Right forelimb (tissue), 1 donor: Measurements from ENCODE around the gene ASCC3.
"Not testable (repeated sequence)": the region's sequence is repeated elsewhere in the genome, so short reads cannot be mapped to it uniquely, and the experiment has no call there.

Source experiments
- DNase-seq: peaks from one replicate; pipeline ENCODE4 v3.0.0-alpha.2; 2018

The ASCC3 gene

DNA sequence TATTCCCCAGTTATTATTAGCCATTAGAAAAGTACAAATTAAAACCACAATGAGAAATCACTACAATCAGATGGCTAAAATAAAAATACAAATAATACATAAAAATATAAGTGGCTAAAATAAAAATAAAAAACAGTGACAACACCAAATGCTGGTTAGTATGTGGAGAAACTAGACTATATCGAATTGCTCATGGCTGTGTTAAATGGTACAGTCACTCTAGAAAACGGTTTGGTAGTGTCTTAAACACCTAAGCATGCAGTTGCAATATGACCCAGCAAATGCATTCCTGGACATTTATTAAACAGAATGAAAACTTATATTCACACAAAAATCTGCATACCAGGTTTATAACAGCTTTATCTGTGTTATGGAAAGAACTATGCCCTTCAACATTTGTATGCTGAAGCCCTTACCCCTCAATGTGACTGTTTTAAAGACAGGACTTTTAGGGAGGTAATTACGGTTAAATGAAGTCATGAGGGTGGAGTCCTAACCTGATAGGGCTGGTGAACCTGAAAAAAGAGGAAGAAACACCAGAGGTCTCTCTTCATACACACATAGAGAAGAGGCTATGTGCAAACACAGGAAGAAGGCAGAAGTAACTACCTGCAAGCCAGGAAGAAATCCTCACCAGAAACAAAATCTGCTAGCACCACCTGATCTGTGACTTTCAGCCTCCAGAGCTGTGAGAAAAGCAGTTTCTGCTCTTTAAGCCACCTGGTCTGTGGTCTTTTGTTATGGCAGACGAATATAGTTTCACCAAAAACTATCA is 84.9 kb downstream of the ASCC3 start:
- no peak for DNase-seq

- DNase-seq = no peak
Observed at GRCh38 chr6:100790084-100790483, 91.0 kb downstream of the ASCC3 start.

DNA sequence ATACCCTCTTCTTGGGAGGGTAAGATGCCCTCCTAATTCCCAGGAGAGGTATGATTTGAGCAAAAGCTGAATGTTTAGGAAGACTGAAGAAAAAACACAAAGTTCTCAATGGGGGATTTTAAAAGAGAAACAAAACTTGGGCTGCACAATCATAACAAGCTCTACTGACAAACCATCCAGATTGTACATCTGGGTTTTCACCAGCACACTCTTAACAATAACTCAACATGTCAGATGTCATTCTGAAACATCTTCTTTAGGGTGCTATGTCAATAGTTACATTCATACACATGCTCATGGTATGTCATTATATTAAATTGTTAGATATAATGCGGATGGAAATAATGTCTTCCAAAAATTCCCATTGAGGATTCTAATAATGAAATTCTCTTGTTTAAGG is 95.1 kb downstream of the ASCC3 start:
- DNase-seq = no peak

GRCh38 chr6:100780648-100781047 is 100.5 kb downstream of the ASCC3 start:
- DNase-seq = no peak

GRCh38 chr6:100775667-100776066 is 105.5 kb downstream of the ASCC3 start:
- no peak for DNase-seq

GRCh38 chr6:100774681-100775080 is 106.4 kb downstream of the ASCC3 start:
- DNase-seq = no peak

DNA sequence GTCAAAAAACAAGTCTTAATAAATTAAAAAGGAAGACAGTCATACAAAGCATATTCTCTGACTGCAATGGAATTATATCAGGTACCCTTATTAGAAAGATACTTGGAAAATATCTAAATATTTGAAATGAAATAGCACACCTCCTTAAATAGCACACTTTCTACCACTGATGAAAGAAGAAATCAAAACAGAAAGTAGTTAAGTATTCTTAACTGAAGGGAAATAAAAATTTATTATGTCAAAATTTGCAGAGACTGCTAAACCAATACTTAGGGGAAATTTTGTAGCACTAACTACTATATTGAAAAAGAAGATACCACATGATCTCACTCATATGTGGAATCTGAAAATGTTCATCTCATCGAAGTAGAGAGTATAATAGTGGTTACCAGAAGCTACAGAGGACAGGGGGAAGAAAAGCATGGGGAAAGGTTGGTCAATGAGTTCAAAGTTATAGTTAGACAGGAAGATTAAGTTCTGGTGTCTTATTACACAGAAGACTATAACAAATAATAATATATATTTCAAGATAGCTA is 112.2 kb downstream of the ASCC3 start:
- DNase-seq = no peak

DNA sequence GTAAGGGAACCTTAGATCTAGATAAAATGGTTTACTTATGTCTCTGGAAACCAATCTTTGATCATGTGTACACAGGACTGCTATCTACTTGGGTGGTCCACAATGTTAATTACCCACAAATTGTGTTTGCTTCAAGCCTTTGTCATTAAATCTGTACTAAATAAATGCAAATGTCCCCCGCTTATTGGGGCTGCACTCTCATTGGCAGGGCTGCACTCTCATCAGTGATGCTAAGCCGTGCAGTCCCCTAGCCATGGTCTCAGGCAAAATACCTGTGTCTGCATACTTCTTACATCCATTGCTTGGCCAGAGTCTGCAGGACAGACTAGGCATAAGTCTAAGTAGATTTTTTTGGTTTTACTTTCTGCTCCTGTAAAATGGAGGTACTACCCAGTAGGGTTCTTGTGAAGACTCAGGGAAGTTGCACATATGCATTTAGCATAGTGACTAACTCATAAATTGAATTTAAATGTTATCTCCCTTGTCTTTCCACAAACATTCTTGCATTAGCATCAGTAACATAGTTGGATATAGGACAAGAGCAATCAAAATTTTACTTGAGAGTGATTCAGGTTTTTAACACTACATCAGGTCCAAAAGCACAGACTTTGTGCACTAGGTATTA is 117.4 kb downstream of the ASCC3 start:
- no peak for DNase-seq

GRCh38 chr6:100761841-100762240 is 119.3 kb downstream of the ASCC3 start:
- DNase-seq = no peak

DNA sequence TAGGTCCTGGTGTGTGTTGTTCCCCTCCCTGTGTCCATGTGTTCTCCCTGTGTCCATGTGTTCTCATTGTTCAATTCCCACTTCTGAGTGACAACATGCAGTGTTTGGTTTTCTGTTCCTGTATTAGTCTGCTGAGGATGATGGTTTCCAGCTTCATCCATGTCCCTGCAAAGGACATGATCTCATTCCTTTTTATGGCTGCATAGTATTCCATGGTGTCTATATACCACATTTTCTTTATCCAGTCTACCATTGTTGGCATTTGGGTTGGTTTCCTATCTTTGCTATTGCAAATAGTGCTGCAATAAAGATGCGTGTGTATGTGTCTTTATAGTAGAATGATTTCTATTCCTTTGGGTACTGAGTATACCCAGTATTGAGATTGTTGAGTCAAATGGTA is 122.7 kb downstream of the ASCC3 start:
- not testable (repeated sequence) for DNase-seq

- no peak for DNase-seq
Observed at GRCh38 chr6:100753421-100753820, 127.7 kb downstream of the ASCC3 start.

DNA sequence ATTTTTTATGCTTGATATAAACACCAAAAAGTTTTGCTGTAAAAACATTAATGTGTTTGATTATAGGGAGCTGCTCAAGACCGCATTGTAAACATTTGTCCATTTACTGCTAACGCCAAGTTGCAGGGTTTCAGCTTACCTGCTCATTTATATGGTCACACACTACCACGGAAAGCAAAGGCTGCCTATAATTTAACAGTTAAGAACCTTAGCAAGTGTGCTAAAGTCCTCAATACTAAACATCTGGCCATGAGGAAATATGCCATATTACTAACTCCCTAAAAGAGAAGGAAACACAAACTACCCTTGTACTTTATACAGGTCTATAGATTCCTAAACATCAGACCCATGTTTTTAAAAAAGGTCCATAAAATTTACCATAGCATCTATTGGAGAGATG is 129.5 kb downstream of the ASCC3 start:
- DNase-seq = no peak

DNA sequence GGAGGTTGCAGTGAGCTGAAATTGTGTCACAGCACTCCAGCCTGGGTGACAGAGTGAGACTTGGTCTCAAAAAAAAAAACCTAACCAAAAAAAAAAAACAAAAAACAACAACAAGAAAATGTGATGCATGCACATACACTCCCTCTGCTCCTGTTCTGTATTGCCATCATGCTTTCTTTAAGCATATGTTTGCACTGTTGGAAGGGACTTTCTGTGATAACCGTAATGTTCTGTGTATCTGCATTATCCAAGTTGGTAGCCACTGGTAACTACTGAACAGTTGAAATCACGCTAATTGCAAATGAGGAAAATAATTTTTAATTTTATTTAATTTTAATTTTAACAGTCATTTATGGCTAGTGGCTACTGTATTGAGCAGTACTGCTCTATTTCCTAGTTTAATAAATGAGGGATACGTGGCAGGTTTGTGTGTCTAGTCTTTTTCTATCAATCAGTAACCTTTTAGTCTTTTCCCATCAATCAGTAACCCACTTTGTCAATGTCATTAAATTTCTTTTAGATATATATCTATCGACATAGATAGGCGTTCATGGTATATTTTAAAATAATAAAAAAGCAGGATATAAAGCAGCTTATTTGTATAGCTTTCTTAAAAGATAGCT is 135.6 kb downstream of the ASCC3 start:
- DNase-seq = no peak

- DNase-seq = no peak
Observed at GRCh38 chr6:100740439-100740838, 140.7 kb downstream of the ASCC3 start.

- not testable (repeated sequence) for DNase-seq
Observed at GRCh38 chr6:100737720-100738119, 143.4 kb downstream of the ASCC3 start.

DNA sequence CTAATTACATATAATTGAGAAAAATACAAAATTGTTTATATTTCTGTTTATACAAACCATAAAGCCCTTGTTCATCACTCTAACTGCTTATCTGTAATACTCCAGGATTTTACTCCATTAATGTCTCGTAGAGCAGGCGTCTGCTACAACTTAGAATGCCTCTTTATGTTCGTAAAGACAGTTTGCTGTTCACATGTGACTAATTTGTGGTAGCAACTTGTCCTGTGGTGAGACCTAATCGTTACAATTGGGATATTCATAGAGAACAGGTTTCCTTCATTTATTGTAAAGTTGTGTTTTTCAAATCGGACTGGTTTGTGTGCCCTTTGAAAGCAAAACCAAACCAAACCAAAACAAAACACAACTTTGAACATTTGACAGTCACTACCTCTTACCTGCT is 149.7 kb downstream of the ASCC3 start:
- DNase-seq = no peak

DNA sequence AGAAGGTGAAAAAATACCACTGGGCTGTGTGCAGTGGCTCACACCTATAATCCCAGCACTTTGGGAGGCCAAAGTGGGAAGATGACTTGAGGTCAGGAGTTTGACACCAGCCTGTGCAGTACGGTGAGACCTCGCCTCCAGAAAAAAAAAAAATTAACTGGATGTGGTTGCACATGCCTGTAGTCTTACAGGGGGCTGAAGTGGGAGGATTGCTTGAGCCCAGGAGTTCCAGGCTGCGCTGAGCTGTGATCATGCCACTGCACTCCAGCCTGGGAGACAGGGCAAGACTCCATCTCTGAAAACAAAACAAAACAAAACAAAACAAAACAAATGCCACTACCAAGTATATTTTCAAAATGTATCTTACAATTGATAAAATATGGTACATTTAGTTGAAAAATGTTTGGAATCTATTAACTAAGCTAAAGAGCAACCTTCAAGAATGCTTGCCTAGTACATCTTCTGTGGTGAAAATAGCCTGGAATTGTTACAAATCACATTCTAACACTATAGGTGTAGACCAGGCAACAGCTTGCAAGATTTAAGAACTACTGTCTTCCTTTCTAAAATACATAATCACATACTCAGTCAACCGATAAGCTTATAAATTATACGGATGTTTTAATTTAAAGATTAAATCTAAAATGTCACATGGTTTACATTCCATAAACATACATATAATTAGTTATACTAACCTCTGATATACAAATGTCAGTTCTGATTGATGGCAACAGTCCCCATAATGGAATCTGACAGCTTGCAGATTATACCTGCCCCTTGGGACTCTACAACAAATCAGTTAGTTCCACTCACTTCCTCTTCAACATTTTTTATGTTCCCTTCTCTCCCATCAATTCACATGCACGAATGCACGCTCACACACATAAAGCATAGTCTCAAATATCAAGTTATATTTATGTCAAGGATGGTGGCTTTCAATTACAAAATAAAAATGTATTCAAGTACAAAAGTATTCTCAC is 150.8 kb downstream of the ASCC3 start:
- DNase-seq = no peak

- DNase-seq = no peak
Observed at GRCh38 chr6:100726666-100727065, 154.5 kb downstream of the ASCC3 start.

DNA sequence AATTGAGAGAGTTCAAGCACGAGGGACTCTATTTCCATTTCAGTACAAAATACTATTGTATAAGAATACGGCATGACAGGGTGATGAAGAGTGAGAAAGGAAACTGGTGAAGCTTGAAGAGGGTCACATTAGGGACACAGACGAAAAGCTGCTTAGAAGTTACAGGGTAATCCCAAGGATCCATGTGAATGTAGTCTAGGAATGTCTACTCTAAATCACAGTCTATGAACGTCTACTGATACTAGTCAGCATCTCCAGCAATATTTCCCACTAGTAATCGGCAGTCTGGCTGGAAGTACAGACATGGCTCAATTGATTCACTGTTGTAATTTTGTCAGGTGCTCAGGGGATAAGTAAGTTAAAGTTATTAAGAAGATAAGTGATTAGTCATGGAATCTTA is 156.4 kb downstream of the ASCC3 start:
- no peak for DNase-seq

DNA sequence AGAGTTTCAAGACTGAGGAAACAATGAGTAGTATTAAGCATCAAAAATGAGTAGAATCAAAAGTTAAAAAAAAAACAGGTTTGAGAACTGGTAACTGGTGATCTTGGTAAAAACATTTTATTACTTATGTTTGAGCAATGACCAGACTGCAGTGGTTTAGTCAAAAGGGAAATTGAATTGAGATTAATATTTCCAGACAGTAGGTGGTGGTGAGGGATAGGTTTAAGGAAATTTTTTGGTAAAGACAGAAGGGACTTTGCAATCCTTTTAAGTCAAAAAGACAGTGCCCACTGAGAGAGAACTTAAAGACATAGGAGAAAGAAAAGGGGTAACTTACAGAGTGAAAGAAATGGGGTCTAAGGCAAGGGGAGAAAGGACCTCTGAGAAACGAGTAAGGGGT is 156.9 kb downstream of the ASCC3 start:
- no peak for DNase-seq

- no peak for DNase-seq
Observed at GRCh38 chr6:100721256-100721655, 159.9 kb downstream of the ASCC3 start.

DNA sequence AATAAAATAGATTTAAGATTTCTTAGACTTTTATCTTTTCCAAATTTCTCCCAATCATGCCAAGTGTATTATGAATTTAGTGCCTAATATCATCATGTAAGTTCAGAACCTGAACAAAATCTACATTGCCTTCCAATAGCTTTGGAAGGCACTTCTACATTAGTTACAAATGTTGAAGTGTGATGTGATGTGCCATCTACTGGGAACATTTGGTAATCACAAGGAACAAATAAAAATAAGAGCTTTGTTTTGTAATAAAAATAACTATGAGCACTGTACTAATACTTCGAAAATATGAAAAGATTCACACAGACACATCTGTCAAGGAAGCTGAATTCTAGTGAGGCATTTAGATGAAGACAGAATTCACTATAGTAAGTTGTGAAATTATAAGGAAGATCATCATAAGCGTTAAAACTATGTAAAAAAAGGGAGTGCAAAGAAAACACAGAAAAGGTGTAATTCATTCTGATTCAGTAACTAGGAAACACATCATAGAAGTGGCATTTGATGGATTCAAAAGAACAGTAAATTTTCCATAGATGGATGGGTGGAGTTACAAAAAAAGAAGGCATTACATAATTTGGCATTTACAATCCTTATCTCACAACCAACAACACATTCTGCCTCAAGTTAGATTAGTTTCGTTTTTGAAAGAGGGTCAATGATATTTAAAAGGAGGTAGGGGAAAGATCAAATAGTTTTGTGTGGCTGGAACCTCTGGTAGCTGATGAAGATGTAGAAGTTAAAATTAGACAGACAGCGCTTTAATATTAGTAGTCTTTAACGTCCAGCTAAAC is 161.0 kb downstream of the ASCC3 start:
- no peak for DNase-seq
